Activated naive CD8-positive, alpha-beta T cell treated with anti-CD3 and anti-CD28 coated beads, Interleukin-2, amount 50 U/mL, for 16 hours (primary cell): Measurements from ENCODE around the gene CAND2.
"Not testable (repeated sequence)": the region's sequence is repeated elsewhere in the genome, so short reads cannot be mapped to it uniquely, and the experiment has no call there.

Source experiments
- DNase-seq: peaks from one replicate; pipeline ENCODE4 v3.0.0-alpha.2; 2020; ENCODE audit warnings: low read depth, low spot score

CAND2 gene

DNA sequence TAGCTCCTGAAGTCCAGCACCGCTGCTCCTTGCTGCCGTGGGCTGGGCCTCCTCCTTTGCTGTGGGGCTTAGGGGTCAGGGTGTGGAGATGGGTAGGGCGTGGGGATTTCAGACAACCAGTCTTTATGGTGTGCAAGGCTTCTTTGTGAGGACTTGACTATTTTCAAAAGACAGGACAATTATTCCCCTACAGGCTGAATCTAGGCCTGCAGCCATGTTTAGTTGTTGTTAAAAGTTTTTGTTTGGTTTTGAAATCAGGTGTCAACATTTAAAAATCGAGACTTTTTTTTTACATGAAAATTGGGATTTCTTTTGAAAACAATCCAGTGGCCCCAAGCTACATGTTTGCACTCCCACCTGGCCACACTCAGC is 34.3 kb downstream of the CAND2 start:
- no peak for DNase-seq

DNA sequence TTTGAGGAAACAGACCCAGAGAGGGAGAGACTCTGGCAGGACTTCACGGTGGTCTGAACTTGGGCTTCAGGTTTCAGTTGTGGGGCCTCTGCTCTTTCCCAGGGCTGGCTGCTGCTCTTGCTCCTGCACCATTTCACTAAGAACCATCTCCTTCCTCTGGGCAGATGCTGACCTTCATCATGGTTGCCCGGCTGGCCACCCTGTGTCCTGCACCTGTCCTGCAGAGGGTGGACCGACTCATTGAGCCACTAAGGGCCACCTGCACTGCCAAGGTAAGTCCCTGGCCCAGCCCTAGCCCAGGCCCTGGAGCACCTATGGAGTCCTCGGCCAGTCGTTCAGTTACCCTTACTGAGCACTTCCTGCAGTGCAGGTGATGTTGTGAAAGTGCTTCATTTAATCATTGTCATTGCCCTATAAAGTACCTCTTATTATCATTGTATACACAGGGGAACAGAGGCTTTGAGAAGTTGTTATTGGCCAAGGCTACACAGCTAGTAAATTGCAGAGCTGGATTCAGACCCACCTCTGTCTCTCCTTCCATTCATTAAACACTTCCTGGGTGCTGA is 34.9 kb downstream of the CAND2 start:
- no peak for DNase-seq

DNA sequence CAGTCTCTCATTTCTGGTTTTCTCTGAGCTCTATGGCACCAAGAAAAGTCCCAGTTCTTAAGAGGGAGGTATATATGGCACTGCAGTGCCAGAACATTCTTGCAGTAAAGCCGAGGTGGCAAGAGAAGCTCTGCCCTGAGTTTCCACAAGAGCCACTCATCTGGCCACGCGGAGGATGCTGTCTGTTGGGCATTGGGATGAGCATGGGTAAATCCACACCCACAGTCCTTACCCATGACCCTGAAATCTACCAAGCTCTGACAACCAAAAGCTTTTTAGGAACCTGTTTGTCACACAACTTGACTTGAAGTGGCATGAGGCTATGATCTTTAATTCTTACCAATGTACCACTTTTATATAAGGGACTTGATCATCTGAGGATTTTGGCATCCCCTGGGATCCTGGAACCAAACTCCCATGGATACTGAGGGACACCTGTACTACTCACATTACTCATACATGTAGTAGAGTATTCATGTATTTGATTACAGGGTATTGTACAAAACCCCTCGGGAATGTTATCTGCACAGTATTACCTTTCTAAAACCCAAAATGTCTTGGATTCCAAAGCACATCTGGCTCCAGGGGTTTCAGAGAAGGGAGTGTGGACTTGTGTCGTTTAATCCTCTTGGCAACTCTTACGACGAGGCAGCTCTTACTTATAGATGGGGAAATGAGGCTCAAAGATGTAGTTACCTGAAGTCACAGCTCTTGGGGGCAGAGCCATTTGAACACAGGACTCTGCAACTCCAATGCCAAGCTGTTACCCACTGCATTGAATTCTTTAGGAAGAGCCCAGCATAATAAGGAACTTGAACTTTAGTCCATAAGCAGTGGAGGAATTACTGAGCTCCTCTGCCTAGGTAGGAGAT is 36.1 kb downstream of the CAND2 start:
- no peak for DNase-seq

DNA sequence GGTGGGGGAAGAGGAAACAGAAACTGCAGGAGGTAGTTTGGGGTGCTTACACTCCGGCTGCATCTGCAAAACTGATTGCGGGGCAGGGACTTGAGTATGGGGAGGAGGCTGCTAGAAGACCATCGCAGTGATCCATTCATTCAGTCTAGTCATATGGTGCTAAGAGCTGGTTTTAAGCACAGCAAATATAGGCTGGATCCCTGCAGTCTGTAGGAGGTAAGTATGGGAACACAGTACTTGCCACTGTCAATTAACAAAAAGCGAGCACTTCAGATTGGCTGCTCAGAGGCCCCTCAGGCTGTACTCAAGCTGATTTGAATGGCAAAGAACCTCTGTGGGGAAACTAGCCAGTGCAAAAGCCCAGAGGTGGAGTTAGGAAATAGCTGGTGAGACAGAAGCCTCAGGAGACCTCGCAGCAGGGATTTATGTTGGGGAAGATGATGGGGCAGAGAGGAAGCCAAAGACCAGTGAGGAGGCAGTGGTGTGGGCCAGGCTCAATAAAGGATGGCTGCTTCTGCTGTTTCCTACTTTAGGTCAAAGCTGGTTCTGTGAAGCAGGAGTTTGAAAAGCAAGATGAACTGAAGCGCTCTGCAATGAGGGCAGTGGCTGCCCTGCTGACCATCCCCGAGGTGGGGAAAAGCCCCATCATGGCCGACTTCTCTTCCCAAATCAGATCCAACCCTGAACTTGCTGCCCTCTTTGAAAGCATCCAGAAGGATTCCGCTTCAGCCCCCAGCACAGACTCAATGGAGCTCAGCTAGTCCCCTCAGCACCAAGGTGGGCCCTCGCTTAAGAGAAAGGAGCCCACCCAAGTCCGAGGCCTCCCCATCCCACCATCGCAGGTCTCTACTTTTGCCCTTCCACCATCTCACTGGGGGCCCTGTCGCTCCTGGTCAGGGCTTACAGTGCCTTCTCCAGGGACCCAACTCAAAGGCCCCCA is 37.0 kb downstream of the CAND2 start:
- DNase-seq = no peak

DNA sequence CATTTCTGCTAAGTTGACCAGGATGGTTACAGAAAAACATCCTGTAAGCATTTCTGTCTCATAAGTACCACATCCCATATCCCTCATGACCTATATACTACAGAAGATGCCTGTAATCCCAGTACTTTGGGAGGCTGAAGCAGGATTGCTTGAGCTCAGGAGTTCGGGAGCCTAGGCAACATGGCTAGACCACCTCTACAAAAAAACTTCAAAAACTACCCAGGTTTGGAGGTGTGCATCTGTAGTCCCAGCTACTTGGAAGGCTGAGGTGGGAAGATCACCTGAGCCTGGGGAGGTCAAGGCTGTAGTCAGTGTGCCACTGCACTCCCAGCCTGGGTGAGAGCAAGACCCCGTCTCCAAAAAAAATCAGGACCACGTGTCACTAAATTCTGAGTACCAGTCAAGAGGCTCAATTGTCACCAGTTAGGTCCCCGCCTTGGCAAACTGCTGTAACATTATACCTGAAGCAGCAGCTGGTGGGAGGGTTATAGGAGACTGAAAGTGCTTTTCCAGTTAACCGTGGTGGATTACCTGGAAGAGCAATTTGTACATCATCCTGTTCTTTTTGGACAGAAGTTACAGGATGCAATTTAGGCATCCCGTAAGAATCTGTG is 38.7 kb downstream of the CAND2 start:
- no peak for DNase-seq

DNA sequence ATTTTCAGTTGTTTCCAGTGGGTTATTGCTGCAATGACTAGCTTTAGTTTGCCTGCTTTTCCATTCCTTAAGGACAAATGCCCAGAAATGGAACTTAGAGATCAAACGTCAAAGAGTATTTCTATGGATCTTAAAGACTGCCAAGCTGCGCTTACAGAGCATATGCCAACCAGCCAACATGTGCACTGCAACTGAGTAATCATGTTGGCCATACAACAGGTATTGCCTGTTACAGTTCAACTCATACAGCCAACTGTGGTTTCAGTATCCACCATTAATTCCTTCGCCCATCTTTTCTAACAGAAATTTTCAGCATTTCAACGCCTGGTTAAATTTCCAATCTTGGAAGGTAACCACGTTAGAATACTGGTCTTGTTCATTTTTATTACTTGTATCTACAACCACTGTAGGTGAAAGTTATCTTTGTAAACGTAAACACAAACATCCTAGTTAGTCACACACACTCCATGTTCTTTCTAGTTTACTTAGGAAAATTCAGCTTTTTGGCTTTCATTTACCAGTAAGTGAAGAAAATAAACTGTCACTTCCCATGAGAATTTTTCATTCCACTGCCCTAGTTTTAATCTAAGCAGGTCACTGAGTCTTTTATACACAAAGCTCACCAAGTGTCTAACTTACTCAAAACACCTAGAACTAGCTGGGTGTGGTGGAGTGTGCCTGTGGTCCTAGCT is 41.0 kb downstream of the CAND2 start:
- no peak for DNase-seq

DNA sequence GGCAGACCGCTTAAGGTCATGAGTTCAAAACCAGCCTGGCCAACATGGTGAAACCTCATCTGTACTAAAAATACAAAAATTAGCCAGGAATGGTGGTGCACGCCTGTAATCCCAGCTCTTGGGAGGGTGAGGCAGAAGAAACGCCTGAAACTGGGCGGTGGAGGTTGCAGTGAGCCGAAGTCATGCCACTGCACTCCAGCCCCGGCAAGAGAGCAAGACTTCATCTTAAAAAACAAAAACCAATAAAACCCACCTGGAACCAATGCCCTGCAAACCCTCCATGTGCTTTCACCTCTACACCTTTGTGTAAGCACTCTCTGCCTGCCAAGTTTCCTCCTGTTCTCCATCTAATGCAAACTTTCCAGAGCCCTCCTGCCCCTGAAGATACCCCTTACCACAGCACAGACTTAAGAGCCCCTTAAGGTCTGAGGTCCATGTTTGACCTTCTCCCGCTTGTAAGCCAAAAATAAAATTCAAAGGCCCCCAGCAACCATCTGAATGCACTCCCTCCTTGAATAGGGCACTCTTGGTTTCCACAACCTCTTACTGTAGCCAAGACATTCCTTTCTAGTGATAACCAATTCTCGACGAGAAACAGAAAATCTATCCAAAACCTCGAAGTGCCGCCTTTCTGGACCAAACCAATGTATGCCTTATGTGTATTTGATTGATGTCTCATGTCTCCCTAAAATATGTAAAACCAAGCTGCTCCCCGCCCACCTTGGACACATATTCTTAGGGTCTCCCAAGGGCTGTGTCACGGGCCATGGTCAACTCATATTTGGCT is 41.9 kb downstream of the CAND2 start:
- DNase-seq = no peak

DNA sequence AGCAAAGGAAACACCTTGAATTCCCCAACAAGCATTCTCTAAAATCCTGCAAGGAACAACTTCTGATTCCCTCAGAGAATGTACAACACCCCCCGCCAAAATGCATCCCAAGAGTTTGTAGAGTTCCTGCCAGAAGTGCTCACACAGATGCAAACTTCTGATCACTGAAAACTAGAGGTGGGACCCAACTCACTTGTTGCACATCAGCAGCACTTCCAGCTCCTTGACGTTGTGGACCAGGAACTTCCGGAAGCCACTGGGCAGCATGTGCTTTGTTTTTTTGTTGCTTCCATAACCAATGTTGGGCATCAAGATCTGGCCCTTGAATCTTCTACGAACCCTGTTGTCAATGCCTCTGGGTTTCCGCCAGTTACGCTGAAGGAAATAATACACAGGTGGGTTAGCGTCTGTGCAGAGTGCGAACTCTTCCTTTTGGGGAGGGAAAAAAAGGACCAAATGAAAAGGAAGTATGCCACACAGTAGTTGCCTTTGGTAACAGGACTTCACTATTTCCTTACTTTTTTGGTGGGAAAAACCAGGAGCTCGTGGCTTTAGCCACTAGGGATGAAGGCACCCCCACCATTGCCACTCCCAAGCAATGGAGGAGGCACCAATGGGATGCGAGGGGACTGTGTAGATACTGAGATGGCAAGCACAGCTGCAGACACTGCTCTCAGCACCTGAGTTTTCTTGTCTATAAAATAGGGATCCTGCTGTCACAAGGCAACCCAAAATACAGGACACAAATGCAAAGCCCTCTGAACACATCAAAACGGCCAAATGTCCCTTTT is 42.9 kb downstream of the CAND2 start:
- DNase-seq = no peak

DNA sequence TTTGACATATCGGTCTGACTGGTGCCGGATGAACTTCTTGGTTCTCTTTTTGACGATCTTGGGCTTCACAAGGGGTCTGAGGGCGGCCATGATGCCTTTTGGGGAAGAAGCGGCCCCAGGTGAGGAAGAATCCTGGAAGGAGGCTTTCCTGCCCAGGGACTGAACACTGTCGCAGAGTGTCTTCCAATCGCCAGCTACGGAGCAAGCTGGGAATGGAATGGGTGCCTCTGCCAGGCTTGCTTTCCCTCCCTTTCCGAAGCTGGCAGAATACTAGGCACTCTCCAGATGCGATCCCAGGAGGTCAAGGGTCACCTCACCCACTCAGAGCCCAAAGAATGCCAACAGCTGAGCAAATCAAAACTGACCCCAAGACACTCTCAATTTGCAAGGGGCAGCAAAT is 43.7 kb downstream of the CAND2 start:
- not testable (repeated sequence) for DNase-seq

DNA sequence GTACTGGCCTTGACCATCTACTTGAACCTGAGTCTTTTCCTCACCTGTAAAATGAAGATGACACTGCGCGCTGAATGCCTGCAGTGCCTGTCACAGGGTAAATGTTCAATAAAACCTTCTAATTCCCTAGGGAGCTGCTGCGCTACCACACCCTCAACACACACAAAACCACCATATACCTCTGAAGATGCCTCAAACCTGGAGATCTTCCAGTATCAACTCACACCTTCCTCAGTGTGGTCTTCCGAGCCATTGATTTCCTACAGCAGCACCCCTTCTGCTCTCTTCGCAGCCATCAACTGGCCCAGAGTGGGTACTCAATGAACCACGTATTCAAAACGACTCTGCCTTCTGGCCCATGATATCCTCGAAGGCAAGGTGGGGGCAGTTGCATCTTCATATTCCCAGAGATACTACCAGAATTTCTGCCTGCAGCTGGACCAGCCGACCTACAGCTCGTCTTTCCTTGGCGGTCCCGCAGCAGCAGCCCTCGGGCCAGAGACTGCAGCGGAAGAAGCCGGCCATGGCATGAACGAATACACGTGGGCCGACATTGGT is 44.2 kb downstream of the CAND2 start:
- DNase-seq = no peak

DNA sequence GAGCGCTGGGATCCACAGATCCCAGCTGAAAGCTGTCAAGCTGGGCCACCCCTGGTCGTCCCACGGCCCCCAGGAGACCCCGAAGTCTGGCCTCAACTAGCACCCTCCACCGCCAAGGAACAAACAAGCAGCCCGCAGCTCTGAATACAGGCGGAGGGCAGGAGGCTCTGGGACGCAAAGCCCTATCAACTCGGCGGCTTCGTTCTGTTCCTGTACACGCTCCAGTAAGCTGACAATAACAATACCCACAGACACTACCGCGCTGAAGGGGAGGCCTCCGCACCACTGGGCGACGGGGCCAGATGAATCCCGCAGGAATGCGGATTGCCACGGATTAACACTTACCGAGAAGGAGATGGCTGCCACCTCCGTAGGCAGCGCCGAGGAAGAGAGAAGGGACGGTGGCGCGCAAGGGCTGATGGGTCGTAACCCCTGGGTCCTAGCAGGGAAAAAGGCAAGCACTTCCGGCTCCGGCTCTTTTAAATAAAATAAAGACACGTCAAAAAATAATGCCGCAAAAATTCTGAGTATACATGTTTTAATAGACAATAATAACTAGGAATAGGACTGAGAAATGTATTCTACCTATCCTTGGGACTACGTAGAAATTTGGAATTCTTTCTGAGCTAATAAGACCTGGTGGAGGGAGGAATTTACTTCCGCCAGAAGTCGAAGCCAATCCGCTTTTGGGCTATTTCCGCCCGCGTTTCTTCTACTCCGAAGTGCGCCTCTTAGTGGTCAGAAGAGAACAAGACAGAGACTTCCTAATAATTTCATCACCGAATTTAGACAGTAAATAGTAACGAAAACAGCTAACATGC is 44.9 kb downstream of the CAND2 start, which contains the start of gene RPL32:
Gene RPL32, minus strand, starts transcription at position 417 of the 821 bp plus-strand sequence. CDS start 1,328 bp downstream, outside the sequence.
- DNase-seq = peak; percentile 66

DNA sequence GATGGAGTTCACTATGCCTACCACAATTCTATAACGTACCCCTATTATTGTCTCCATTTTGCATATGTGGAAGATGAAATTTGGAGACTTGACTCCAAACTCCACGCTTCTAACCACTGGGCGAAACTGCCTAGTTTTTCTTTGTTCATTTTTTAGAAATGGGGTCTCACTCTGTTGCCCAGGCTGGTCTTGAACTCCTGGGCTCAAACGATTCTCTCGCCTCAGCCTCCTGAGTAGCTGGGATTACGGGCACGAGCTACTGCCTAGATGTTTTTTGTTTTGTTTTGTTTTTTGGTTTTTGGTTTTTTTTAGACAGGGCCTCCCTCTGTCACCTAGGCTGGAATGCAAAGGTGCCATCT is 45.5 kb downstream of the CAND2 start:
- no peak for DNase-seq

DNA sequence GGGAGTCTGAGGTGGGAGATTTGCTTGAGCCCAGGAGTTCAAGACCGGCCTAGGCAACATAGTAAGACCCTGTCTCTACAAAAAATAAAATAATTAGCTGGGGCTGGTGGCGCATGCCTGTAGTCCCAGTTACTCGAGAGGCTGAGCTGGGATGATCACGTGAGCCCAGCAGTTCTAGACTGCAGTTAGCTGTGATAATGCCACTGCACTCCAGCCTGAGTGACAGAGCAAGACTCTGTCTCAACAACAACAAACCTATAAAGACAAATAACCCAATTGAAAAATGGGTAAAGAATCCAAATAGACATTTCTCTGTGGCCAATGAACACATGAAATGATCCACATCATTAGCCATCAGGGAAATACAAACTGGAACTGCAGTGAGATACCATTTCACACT is 46.0 kb downstream of the CAND2 start:
- DNase-seq = no peak

DNA sequence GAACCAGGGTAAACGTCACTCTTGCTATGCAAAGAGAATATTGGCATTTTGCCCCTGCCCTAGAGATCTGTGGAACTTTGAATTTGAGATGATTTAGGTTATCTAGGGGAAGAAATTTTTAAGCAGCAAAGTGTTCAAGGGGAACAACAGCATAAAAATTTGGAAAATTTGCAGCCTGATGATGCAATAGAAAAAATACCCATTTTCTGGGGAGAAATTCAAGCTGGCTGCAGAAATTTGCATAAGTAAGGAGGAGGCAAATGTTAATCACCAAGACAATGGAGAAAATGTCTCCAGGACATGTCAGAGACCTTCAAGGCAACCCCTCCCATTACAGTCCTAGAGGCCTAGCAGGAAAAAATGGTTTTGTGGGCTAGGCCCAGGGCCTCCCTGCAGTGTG is 49.3 kb downstream of the CAND2 start:
- DNase-seq = no peak

DNA sequence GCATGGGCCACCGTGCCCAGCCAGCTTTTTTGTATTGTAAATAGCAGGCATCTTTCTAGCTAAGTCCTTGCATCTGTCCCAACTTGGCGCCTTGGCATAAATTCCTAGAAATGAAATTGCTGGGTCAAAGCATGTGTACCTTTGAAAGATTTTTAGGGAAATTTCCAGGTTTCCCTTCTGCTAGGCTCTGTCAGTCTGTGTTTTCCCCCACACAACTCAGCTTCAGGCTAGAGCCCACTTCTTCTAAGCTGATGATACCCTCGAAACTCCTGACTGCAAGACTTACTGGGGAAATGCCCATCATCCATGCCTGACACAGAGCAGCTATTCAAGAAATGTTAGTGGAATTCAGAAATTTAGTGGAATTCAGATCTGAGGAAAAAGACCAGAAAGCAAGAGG is 55.7 kb downstream of the CAND2 start:
- no peak for DNase-seq

DNA sequence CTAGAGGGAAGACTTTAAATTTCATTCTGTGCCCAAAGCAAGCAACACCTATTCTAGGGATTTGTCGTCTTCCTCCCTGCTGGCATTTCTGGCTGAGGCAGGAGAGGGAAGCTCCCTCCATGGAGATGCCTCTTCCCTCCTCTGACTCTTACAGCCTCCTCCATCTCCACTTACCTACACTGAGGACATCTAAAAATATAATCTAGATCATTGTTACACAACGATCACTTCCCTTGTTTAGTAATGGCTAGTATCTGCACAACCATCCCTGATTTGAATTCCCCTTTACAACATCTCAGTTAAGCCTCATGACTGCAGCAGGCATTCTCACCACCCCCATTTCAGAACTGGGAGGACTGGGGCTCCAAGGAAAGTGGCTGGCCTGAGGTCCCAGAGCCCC is 57.4 kb downstream of the CAND2 start:
- DNase-seq = not testable (repeated sequence)

DNA sequence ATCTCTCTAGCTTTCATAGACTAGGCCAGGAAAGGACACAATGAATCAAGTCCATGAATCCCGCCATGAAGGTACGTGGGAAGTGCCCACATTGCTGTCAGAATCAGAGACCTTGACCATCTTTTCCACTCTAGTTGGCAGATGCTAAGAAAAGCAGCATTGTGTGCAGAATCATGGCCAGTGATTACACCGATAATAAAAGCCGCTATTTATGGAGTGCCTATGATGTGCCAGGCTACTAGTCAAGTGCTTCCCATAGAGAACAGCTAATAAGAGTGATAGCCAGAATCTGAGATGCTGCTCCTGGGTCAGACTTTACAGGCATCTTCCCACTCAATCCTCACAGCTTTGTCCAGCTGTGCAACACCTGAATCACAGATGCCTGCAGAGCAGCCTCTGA is 58.1 kb downstream of the CAND2 start:
- no peak for DNase-seq

DNA sequence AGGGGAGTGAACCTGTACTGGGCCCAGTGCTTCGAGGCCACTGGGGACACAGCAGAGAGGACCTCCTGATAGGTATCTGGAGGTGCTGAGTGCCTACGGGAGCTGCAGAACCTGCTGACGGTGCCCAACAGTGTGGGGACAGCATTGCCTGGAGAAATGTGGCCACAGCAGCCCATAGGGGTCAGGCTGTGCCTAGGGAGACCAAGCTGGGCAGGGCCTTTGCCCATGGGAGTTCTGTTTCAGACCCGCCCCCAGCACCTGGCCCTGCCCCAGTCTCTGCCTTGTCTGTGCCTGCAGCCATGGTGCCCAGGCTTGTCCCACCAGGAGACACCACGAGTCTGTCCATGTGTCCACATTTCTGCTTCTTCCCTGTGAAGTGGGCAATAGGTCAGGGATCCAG is 60.1 kb downstream of the CAND2 start:
- DNase-seq = no peak
